HG03139 (cell line): ENCODE measurements around the gene TANK.
"Not testable (repeated sequence)": the region's sequence is repeated elsewhere in the genome, so short reads cannot be mapped to it uniquely, and the experiment has no call there.

ENCODE experiments used
- ATAC-seq: cut with Tn5 transposase; IDR thresholded peaks from one replicate; pipeline ENCODE4 v1.9.1; 2021; ENCODE audit not compliant: unreplicated experiment

TANK gene

DNA sequence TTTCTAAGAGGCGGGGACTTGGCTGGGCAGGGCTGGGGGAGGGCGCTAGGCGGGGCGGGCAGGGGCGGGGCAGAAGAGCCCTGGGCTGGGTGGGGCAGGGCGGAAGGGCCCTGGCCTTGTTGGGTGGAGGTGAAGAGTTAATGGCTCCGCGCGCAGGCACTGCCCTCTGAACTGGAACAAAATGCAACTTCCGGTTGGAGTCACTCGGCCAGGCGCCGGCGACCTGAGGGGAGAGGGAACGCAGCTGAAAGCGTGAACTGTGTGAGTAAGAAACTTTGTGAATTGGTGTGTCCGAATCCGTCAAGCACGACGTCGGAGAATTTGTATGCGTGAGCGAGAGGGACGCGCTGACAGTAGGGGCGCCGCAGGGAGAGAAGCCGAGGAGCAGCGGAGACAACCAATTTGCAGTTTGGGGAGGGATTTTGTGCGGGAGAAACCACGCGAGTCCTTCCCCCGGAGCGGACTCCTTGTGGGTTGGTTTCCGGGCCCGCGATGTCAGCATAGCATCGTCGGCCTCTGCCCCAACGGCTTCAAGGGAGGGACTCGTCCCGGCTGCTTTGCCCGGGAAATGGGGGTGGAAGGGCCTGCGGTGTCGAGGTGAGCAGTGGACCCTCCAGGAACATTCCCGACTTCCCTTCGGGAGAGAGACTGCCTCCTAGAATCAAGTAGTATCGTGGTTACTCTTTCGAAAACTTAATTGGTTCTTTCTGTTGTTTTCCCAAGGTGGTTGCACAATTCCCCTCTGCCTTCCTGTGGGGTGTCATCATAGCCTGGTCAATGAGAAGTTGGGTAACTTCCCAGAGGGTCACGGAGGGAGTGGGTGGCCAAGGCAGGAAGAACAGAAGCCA, at the start of gene TANK:
TANK (plus strand) TSS at position 203 of the 848 bp plus-strand sequence. CDS start 19,235 bp downstream, outside the sequence.
- ATAC-seq: peak; percentile 89

- ATAC-seq: no peak
Measured at GRCh38 chr2:161111531-161111930, 48.7 kb upstream of the TANK start.

DNA sequence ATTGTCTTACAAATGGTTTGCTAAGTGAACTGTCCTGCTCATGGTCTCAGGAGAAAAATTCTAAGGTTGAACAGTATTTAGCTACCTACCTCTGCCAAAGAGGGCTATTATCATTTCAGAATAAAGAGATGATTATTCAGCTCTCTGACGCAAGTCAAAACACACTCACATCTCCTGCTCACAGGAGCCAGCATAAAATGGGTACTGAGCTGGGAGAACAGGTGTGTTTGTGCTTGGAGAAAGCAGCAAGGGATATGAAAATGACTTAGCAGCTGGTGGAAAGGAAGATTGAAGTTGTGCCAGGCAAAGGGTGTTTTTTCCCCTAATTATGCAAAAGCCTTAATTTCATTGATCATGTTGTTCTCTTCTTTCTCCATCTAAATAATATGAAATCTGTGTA, 47.3 kb upstream of the TANK start:
- no peak for ATAC-seq

- ATAC-seq: no peak
Measured at GRCh38 chr2:161113693-161114575, 46.3 kb upstream of the TANK start.

GRCh38 chr2:161115205-161115604, 45.0 kb upstream of the TANK start:
- ATAC-seq: no peak

- no peak for ATAC-seq
Measured at GRCh38 chr2:161115605-161116380, 44.4 kb upstream of the TANK start.

DNA sequence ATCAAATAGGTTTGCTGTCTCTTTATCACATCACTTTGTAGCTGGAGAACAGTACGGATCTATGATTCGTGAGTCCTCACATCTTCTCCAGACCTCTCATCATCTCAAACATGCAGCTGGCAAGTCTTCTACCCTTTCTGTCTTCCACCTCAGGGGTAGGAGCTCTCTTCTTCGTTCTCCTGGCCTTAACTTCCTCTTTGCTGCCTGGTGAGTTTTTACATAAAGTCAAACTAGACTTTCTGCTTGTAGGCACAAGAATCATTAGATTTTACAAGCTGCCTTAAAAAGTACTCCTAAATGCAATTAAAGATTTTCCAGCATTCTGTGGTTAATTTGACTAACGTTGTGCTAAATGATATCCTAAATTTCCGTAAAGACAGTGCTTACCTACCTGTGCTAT, 43.7 kb upstream of the TANK start:
- no peak for ATAC-seq

GRCh38 chr2:161117506-161117905, 42.7 kb upstream of the TANK start:
- no peak for ATAC-seq

DNA sequence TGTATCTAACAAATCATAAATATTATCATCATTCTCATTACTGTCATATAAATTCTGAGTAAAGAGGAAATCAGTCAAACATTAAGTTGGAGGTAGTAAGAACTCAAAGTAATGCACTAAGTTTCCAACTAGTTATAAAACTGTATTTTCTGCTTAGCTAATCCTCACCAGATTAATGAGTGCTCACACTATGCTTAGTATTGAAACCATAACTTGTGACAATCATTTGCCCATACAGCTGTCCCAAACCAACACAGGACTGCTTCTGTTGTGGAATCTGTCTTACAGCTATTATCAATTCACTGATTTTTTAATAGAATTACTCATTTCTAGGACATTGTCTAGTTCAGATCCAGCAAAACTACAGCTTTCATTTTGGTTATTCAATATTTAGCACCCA, 41.5 kb upstream of the TANK start:
- peak; percentile 39 for ATAC-seq

GRCh38 chr2:161119483-161119882, 40.7 kb upstream of the TANK start:
- no peak for ATAC-seq

GRCh38 chr2:161120775-161121174, 39.5 kb upstream of the TANK start:
- no peak for ATAC-seq

- no peak for ATAC-seq
Measured at GRCh38 chr2:161121622-161122021, 38.6 kb upstream of the TANK start.

GRCh38 chr2:161122772-161123530, 37.3 kb upstream of the TANK start:
- ATAC-seq: no peak

DNA sequence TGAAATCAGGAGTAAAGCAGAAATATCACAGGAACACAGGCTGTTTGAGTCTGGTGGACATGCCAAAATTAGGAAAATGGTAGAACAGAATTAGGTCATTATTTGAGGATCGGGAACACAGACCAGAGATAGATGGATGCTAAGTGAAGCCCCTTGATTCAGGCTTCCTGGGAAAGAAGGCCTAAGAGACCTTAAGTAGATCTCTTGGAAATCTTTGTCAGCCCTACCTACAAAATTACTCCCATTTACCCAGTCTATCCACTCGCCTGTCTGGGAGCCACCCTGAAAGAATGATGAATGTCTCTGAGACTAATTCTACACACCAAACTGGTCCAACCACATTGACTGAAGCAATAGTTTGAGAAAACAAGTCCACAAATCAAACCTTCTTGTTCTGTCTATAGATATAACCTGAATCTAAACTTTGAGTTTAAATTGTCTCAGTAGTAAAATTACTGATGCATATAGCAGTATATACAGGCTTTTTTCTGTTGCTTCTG, 36.6 kb upstream of the TANK start:
- no peak for ATAC-seq

DNA sequence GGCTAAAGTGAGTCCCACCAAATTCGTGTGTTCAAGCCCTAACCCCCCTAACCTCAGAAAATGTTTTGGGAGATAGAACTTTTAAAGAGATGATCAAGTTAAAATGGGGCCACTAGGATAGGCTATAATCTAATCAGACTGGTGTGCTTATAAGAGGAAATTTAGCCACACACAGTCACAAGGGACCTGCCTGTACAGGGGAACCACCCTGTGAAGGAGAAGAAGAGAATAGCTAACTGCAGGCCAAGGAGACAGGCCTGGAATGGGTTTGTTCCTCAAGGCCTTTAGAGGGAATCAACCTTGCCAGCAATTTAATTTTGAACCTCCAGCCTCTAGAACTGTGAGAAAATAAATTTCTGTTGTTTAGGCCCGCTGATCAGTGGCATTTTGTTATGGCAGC, 36.0 kb upstream of the TANK start:
- no peak for ATAC-seq

GRCh38 chr2:161128885-161129284, 31.3 kb upstream of the TANK start:
- no peak for ATAC-seq

DNA sequence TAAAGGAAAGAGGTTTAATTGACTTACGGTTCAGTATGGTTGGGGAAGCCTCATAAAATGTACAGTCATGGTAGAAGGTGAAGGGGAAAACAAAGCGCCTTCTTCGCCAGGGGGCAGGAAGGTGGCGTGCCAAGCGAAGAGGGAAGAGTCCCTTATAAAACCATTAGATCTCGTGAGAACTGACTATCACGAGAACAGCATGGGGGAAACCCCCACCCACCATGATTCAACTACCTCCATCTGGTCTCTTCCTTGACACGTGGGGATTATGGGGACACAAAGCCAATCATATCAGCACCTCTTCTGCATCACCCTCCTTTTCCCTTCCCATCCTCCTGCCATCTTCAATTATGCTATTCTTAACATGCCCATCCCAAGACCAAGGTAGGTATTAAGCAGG, 29.9 kb upstream of the TANK start:
- ATAC-seq: no peak

GRCh38 chr2:161131074-161131680, 29.1 kb upstream of the TANK start:
- no peak for ATAC-seq

GRCh38 chr2:161131804-161132203, 28.4 kb upstream of the TANK start:
- ATAC-seq: no peak

DNA sequence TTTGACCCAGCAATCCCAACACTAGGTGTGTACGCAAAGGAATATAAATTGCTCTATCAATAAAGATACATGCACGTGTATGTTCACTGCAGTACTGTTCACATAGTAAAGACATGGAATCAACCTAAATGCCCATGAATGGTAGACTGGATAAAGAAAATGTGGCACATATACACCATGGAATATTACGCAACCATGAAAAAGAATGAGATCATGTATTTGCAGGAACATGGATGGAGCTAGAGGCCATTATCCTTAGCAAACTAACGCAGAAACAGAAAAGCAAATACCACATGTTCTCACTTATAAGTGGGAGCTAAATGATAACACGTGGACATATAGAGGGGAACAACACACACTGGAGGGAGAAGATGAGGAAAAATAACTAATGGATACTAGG, 27.8 kb upstream of the TANK start:
- not testable (repeated sequence) for ATAC-seq
